Esophagus squamous epithelium (tissue), 5 donors: ENCODE measurements around the gene SPACA4. TPM values are rescaled to one million over a fixed set of nuclear protein-coding genes. Genes with fewer than 3 reads are reported as not detected.

Source experiments
- DNase-seq: peaks from one replicate; lab custom pipeline; 2025; lab: John Stamatoyannopoulos, UW
- H3K27ac ChIP-seq, 4 donors: fragments of 200-600 bp; sonication (generic); one replicate each; pipeline ENCODE4 v1.5.1; 2016 to 2019; ENCODE audit warnings: mild to moderate bottlenecking in 1 of 4
- H3K27me3 ChIP-seq, 4 donors: fragments of 200-600 bp; sonication (generic); 1 replicate in 3 of 4; 2 replicates in 1 of 4; pipeline versions ENCODE4 v1.5.1 to v1.6.0; 2017 to 2021; ENCODE audit warnings: antibody characterized with exemption in 1 of 4
- H3K36me3 ChIP-seq, 3 donors: fragments of 200-600 bp; sonication (generic); one replicate each; pipeline ENCODE4 v1.5.1; 2016 to 2019
- H3K4me1 ChIP-seq, 3 donors: fragments of 200-600 bp; sonication (generic); one replicate each; pipeline ENCODE4 v1.5.1; 2017 to 2019
- H3K4me3 ChIP-seq, 4 donors: fragments of 200-600 bp; sonication (generic); 1 replicate in 3 of 4; 2 replicates in 1 of 4; pipeline ENCODE4 v1.5.1; 2016 to 2019; ENCODE audit warnings: mild to moderate bottlenecking in 2 of 4, moderate library complexity in 1 of 4
- H3K9me3 ChIP-seq, 3 donors: fragments of 200-600 bp; sonication (generic); one replicate each; pipeline ENCODE4 v1.5.1; 2016 to 2019
- POLR2A ChIP-seq, 4 donors: fragments of 450-650 bp; IDR thresholded peaks; one replicate each; pipeline ENCODE4 v1.6.1; 2017; ENCODE audit warnings: antibody characterized with exemption in 4 of 4, mild to moderate bottlenecking in 4 of 4, moderate library complexity in 3 of 4
- WGBS, 2 donors: methylation state at CpG; one replicate each; pipeline ENCODE4 v1.1.5; 2018; 5-methylcytosine and 5-hydroxymethylcytosine counted together
- intact Hi-C: fragments of 100-400 bp; cut with DNase I; formaldehyde crosslinking; loops from one replicate; pipeline ENCODE4 v1.15.0; 2022
- total RNA-seq, 4 donors: library from RNA; depleted of rRNA; stranded (reverse); fragments of >200 nt; gene quantifications; one replicate each; pipeline ENCODE4 v1.1.0, GENCODE V29; 2016
- TF ChIP-seq, protein P1 (sequence below), 6 experiments: fragments of 450-650 bp in 4 of 6; fragments of 200-600 bp in 2 of 6; sonication (generic) in 2 of 6; IDR thresholded peaks; one replicate each; pipeline ENCODE4 v1.5.1; 2016 to 2019; ENCODE audit warnings: antibody characterized with exemption in 6 of 6, mild to moderate bottlenecking in 4 of 6, moderate library complexity in 4 of 6
- donor health status: DM: yes; HTN: yes; CAD: no.

The SPACA4 gene
- total RNA-seq, 4 donors from 2014 or later = 1.3 to 1.7 (median 1.4) TPM; not detected in 1

DNA sequence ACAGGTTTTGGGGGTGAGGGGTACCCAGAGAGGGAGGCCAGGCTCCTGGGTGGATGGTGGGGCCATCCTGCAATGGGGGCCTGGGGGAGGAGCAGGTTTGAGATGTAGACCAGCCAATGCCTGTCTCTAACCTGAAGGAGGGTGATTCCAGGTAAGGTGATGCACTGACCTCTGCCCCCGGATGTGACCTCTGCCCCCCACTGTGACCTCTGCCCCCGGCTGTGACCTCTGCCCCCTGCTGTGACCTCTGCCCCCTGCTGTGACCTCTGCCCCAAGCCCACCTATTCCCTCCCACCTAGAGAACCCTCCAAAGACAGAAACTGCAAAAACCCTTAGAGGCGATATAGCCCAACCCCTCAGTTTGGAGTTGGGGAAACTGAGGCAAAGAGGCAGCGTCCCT is 10.3 kb upstream of the SPACA4 start:
- H3K4me3 ChIP-seq = no peak overlapping the region
- intact Hi-C loops = no loop called here

GRCh38 chr19:48596679-48597465 is 9.7 kb upstream of the SPACA4 start:
- no peak for DNase-seq

More for the DNA sequence above, 10.3 kb upstream of the SPACA4 start:
- Histone ChIP-seq H3K27me3 (peaks cover 0 to 13% (median 0%) of the 10 kb centered on the region in 4 donors), H3K4me1 (no peaks in the 10 kb centered on the region), H3K9me3 (no peaks in the 10 kb centered on the region), H3K27ac (no peak overlapping the region), H3K36me3 (peaks cover 0 to 97% (median 4%) of the 10 kb centered on the region in 3 donors)
- no peak for DNase-seq
- 75% methylated on average over 2 of the region's 4 CpGs; no CpG with 5 or more reads in 1 of the 2 donors for WGBS, 2 donors
- TF ChIP-seq, protein P1, sequence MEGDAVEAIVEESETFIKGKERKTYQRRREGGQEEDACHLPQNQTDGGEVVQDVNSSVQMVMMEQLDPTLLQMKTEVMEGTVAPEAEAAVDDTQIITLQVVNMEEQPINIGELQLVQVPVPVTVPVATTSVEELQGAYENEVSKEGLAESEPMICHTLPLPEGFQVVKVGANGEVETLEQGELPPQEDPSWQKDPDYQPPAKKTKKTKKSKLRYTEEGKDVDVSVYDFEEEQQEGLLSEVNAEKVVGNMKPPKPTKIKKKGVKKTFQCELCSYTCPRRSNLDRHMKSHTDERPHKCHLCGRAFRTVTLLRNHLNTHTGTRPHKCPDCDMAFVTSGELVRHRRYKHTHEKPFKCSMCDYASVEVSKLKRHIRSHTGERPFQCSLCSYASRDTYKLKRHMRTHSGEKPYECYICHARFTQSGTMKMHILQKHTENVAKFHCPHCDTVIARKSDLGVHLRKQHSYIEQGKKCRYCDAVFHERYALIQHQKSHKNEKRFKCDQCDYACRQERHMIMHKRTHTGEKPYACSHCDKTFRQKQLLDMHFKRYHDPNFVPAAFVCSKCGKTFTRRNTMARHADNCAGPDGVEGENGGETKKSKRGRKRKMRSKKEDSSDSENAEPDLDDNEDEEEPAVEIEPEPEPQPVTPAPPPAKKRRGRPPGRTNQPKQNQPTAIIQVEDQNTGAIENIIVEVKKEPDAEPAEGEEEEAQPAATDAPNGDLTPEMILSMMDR (IDR thresholded peaks at IDR 0.05) = no peak
- TF ChIP-seq POLR2A (IDR thresholded peaks at IDR 0.05) = no peak

GRCh38 chr19:48598996-48599700 is 7.4 kb upstream of the SPACA4 start:
- H3K9me3 ChIP-seq = no peaks in the 10 kb centered on the region
- intact Hi-C loops = no loop called here
- H3K36me3 ChIP-seq = peaks cover 0 to 70% (median 4%) of the 10 kb centered on the region in 3 donors
- H3K4me3 ChIP-seq = no peak overlapping the region
- 66 to 71% methylated on average over 4 to 10 of the region's 30 CpGs for WGBS, 2 donors
- H3K4me1 ChIP-seq = no peaks in the 10 kb centered on the region
- DNase-seq = no peak
- H3K27me3 ChIP-seq = peaks cover 0 to 13% (median 0%) of the 10 kb centered on the region in 4 donors
- no peak overlapping the region for H3K27ac ChIP-seq
- TF ChIP-seq POLR2A (IDR thresholded peaks at IDR 0.05) = no peak
- TF ChIP-seq, protein P1 (IDR thresholded peaks at IDR 0.05) = no peak

More at GRCh38 chr19:48596679-48597465, 9.7 kb upstream of the SPACA4 start:
- Histone ChIP-seq H3K27me3 (peaks cover 0 to 13% (median 0%) of the 10 kb centered on the region in 4 donors), H3K4me3 (no peak overlapping the region), H3K27ac (no peak overlapping the region), H3K36me3 (peaks cover 0 to 92% (median 4%) of the 10 kb centered on the region in 3 donors), H3K9me3 (no peaks in the 10 kb centered on the region), H3K4me1 (no peaks in the 10 kb centered on the region)
- intact Hi-C loops = no loop called here
- TF ChIP-seq, protein P1 (IDR thresholded peaks at IDR 0.05) = no peak
- TF ChIP-seq POLR2A (IDR thresholded peaks at IDR 0.05) = no peak
- WGBS, 2 donors = 62 to 64% methylated on average over 17 to 28 of the region's 39 CpGs

DNA sequence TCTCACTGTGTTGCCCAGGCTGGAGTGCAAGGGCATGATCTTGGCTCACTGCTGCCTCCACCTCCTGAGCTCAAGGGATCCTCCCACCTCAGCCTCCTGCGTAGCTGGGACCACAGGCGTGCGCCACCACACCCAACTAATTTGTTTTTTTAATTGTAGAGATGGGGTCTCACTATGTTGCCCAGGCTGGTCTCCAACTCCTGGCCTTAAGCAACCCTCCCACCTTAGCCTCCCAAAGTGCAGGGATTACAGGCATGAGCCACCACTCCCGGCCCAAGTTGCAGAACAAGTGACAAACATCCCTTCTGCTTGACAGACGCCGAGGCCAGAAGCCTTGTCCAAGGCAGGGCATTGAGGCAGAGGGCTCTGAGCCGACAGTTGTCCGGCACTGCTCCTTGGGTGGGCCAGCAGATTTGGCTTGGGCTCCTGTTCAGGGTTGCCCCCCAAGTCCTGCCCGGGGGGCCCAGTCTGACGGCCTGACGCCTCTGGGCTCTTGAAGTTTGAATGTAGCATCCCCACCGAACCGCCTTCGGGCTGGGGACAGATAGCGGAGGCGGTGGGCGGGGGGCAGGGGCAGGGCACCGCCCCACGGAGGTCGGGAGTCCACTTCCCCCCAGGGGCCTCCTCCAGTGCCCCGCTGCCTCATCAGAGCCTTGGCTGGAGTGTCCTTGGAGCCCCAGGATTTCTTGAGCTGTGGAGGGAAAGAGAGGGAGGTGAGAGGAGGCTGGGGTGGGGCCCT is 5.7 kb upstream of the SPACA4 start:
- Histone ChIP-seq H3K36me3 (peaks cover 0 to 55% (median 4%) of the 10 kb centered on the region in 3 donors), H3K27me3 (peaks cover 0 to 13% (median 0%) of the 10 kb centered on the region in 4 donors), H3K4me3 (no peak overlapping the region), H3K27ac (no peak overlapping the region), H3K4me1 (no peaks in the 10 kb centered on the region), H3K9me3 (no peaks in the 10 kb centered on the region)
- TF ChIP-seq, protein P1 (IDR thresholded peaks at IDR 0.05) = no peak
- TF ChIP-seq POLR2A (IDR thresholded peaks at IDR 0.05) = no peak
- intact Hi-C loops = no loop called here
- 83 to 92% methylated on average over 5 to 6 of the region's 21 CpGs for WGBS, 2 donors
- no peak for DNase-seq
